Fibroblast of lung (primary cell): ENCODE results near the gene CSNK1A1. TPM values are rescaled to one million over a fixed set of nuclear protein-coding genes. Genes with fewer than 3 reads are reported as not detected.

Source experiments
- DNase-seq, 2 donors: peaks; one replicate each; pipeline versions ENCODE4 v3.0.0 to v3.0.0-alpha.2; 2010; ENCODE audit warnings: low read depth in 2 of 2
- H2AFZ ChIP-seq: 2 replicates; pipeline ENCODE4 v1.5.1; 2012; ENCODE audit warnings: low read length, control low read depth, inconsistent platforms
- H3K27ac ChIP-seq: 2 replicates; pipeline ENCODE4 v1.5.1; 2011; ENCODE audit warnings: low read length, control low read depth; ENCODE audit not compliant: insufficient read depth
- H3K27me3 ChIP-seq: 2 replicates; pipeline ENCODE4 v1.5.1; 2011; ENCODE audit warnings: mild to moderate bottlenecking, low read length; ENCODE audit not compliant: control insufficient read depth, insufficient read depth
- H3K36me3 ChIP-seq: 2 replicates; pipeline ENCODE4 v1.5.1; 2011; ENCODE audit warnings: low read length; ENCODE audit not compliant: control insufficient read depth, insufficient read depth
- H3K4me1 ChIP-seq: 2 replicates; pipeline ENCODE4 v1.5.1; 2011; ENCODE audit warnings: low read length; ENCODE audit not compliant: control insufficient read depth, insufficient read depth; ENCODE audit errors: extremely low read depth
- H3K4me2 ChIP-seq: 2 replicates; pipeline ENCODE4 v1.5.1; 2011; ENCODE audit warnings: low read length, control low read depth; ENCODE audit not compliant: insufficient read depth; ENCODE audit errors: extremely low read depth
- H3K4me3 ChIP-seq, 4 experiments: fragments of 200-600 bp in 1 of 4; sonication (generic) in 1 of 4; replicated peaks in 1 of 4; 2 replicates each; pipeline ENCODE4 v1.5.1; 2011 to 2016; ENCODE audit warnings: low read length in 4 of 4, low read depth in 3 of 4, mild to moderate bottlenecking in 3 of 4, control low read depth in 2 of 4, inconsistent platforms in 1 of 4, mixed read lengths in 1 of 4; ENCODE audit not compliant: insufficient read depth in 1 of 4; ENCODE audit errors: control extremely low read depth in 1 of 4
- H3K79me2 ChIP-seq: 2 replicates; pipeline ENCODE4 v1.5.1; 2012; ENCODE audit warnings: mild to moderate bottlenecking, low read length, inconsistent platforms; ENCODE audit not compliant: control insufficient read depth, insufficient read depth
- H3K9ac ChIP-seq: 2 replicates; pipeline ENCODE4 v1.5.1; 2011; ENCODE audit warnings: mild to moderate bottlenecking, low read length, control low read depth; ENCODE audit not compliant: insufficient read depth
- H3K9me3 ChIP-seq: 2 replicates; pipeline ENCODE4 v1.5.1; 2012; ENCODE audit warnings: low read depth, low read length; ENCODE audit not compliant: control insufficient read depth, insufficient read depth
- H4K20me1 ChIP-seq: 2 replicates; pipeline ENCODE4 v1.5.1; 2011; ENCODE audit warnings: low read length; ENCODE audit not compliant: control insufficient read depth, insufficient read depth; ENCODE audit errors: extremely low read depth
- CTCF ChIP-seq, 2 donors: IDR thresholded peaks in 1 of 2; conservative IDR thresholded peaks in 1 of 2; 1 replicate in 1 of 2; 2 replicates in 1 of 2; pipeline ENCODE4 v1.5.1; 2011 to 2012; ENCODE audit warnings: low read length in 2 of 2, control low read depth in 1 of 2, inconsistent platforms in 1 of 2, low read depth in 1 of 2, mild to moderate bottlenecking in 1 of 2
- EZH2 ChIP-seq: IDR thresholded peaks from 2 replicates; pipeline ENCODE4 v1.5.1; 2012; ENCODE audit warnings: low read length, control low read depth, mild to moderate bottlenecking; ENCODE audit errors: missing control alignments
- polyA plus RNA-seq, 2 donors: library from polyadenylated mRNA; depleted of rRNA in 1 of 2; stranded (reverse) in 1 of 2; unstranded in 1 of 2; fragments of >200 nt; gene quantifications; 2 replicates each; pipeline ENCODE4 v1.2.1, GENCODE V29; 2011 to 2012; ENCODE audit warnings: missing spikeins in 1 of 2
- total RNA-seq: library from RNA; depleted of rRNA; stranded (reverse); fragments of >200 nt; gene quantifications from 2 replicates; pipeline ENCODE4 v1.2.1, GENCODE V29; 2014

The CSNK1A1 gene
- total and polyA plus RNA-seq, 2 donors (not counting 1 experiment from before 2014, with no cell fraction given), result 275 to 674 TPM

- peaks cover 7% of the 10 kb centered on the region for H3K4me1 ChIP-seq
- H3K9me3 ChIP-seq, result no peaks in the 10 kb centered on the region
- no peaks in the 10 kb centered on the region for H3K27me3 ChIP-seq
- peak overlapping the region; percentile 90 for H3K4me2 ChIP-seq
- peak overlapping the region; percentile 20 to 58 (median 42) for H3K4me3 ChIP-seq
- H3K36me3 ChIP-seq, result no peaks in the 10 kb centered on the region
- peak overlapping the region; percentile 22 for H2AFZ ChIP-seq
- no peaks in the 10 kb centered on the region for H3K79me2 ChIP-seq
- no peak overlapping the region for H3K9ac ChIP-seq
- no peak overlapping the region for H3K27ac ChIP-seq
- no peak for TF ChIP-seq EZH2
- no peak for TF ChIP-seq CTCF (conservative IDR thresholded peaks at IDR 0.05 in 1 of 2, IDR thresholded peaks at IDR 0.05 in 1 of 2; ENCODE audit: low read depth in 1 of 2, low read length in 2 of 2)
- H4K20me1 ChIP-seq, result no peaks in the 10 kb centered on the region
- peak in 1 of 2 donors; percentile 15 for DNase-seq
Measured at GRCh38 chr5:149581931-149582768, 30.9 kb upstream of the CSNK1A1 start.

DNA sequence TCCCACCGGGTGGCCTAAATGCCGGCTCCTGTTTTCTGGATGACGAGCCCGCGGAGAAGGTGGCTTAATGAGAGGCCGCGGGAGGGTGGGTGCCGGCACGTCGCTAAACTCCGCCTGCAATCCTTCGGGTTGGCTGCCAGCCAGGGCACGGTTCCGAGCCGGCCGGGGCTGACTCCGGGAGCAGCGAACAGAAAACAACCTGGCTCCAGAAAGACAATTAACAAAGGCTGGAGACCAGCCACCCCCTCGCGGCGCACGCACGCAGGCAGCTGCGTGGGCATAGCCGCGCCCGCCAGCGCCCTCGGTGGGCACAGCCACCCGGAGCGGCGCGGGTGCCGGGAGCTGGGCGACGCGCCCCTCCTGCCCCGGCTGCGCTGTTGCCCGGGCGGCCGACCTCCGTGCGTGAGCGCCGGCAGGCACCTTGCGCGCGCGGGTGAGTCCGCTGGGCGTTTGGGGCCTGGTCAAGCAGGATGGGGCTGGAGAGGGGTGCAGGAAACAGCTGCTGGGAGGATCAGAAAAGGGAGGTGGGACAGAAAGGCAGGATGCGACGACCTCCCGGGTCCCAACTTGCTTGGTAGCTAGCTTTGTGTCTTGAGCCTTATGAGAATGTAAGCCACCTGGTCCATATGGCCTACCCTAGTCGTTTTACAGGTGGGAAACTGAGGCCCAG, 30.1 kb upstream of the CSNK1A1 start, which contains the start of gene ARHGEF37:
Gene ARHGEF37 (plus strand): TSS at position 307 of the 670 bp plus-strand sequence. CDS start 16,272 bp downstream, outside the sequence.
- H4K20me1 ChIP-seq, result no peaks in the 10 kb centered on the region
- H3K9me3 ChIP-seq, result no peaks in the 10 kb centered on the region
- no peaks in the 10 kb centered on the region for H3K79me2 ChIP-seq
- peak within 1 kb of the TSS; percentile 20 to 58 (median 46) for H3K4me3 ChIP-seq
- peak within 1 kb of the TSS; percentile 90 for H3K4me2 ChIP-seq
- DNase-seq, result peak; percentile 54 to 56
- peaks cover 7% of the 10 kb centered on the region for H3K4me1 ChIP-seq
- peak within 1 kb of the TSS; percentile 48 for H3K9ac ChIP-seq
- H3K27me3 ChIP-seq, result no peaks in the 10 kb centered on the region
- no peaks in the 10 kb centered on the region for H3K36me3 ChIP-seq
- TF ChIP-seq EZH2 (no peak), CTCF (conservative IDR thresholded peaks at IDR 0.05 in 1 of 2, IDR thresholded peaks at IDR 0.05 in 1 of 2; ENCODE audit: low read depth in 1 of 2, low read length in 2 of 2) (no peak)
- peak within 1 kb of the TSS; percentile 84 for H2AFZ ChIP-seq
- H3K27ac ChIP-seq, result no peak within 1 kb of the TSS

GRCh38 chr5:149580808-149581191, 29.6 kb upstream of the CSNK1A1 start:
- peaks cover 7% of the 10 kb centered on the region for H3K4me1 ChIP-seq
- H4K20me1 ChIP-seq, result no peaks in the 10 kb centered on the region
- no peak overlapping the region for H3K9ac ChIP-seq
- H3K27me3 ChIP-seq, result no peaks in the 10 kb centered on the region
- peak overlapping the region; percentile 71 for H2AFZ ChIP-seq
- H3K27ac ChIP-seq, result no peak overlapping the region
- peak overlapping the region; percentile 20 to 58 (median 46) for H3K4me3 ChIP-seq
- H3K36me3 ChIP-seq, result no peaks in the 10 kb centered on the region
- no peaks in the 10 kb centered on the region for H3K79me2 ChIP-seq
- H3K9me3 ChIP-seq, result no peaks in the 10 kb centered on the region
- no peak for DNase-seq
- peak overlapping the region; percentile 90 for H3K4me2 ChIP-seq
- TF ChIP-seq CTCF (conservative IDR thresholded peaks at IDR 0.05 in 1 of 2, IDR thresholded peaks at IDR 0.05 in 1 of 2; ENCODE audit: low read depth in 1 of 2, low read length in 2 of 2) (no peak), EZH2 (no peak)
